GM12892 (cell line): ENCODE measurements around the gene TLK2.
"Not testable (repeated sequence)": the region's sequence is repeated elsewhere in the genome, so short reads cannot be mapped to it uniquely, and the experiment has no call there.

Source experiments
- POLR2A ChIP-seq: IDR thresholded peaks from 2 replicates; pipeline ENCODE4 v1.6.1; 2011; ENCODE audit warnings: low read depth, low read length, control low read depth
- POLR2AphosphoS5 ChIP-seq: IDR thresholded peaks from 2 replicates; pipeline ENCODE4 v1.6.1; 2011; ENCODE audit warnings: low read depth, low read length, control low read depth
- TAF1 ChIP-seq: IDR thresholded peaks from 2 replicates; pipeline ENCODE4 v1.6.1; 2011; ENCODE audit warnings: low read depth, mild to moderate bottlenecking, control low read depth, low read length, borderline replicate concordance

DNA sequence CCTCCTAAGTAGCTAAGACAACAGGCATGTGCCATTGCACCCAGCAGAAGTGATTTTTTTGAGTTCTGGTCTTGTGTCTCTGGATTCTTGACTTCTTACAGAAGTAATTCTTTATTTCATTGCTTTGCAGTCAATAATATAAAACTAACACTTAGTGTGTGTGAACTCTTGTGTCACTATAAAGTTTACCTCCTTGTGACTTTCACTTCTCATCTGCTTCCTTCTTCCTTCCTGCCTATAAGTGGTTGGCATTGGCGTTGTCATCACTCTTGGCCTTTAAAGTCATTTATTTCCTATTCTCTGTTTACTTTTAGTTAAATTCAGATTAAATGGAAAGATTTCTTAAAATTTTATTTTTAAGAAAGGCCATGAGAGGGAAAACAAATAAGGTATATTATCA lies 12.4 kb downstream of the TLK2 start:
- TF ChIP-seq TAF1, POLR2A, POLR2AphosphoS5: not testable (repeated sequence)
